Type B pancreatic cell (in vitro differentiated cells): ENCODE measurements around the gene CEP162. TPM values are rescaled to one million over a fixed set of nuclear protein-coding genes. Genes with fewer than 3 reads are reported as not detected.

ENCODE experiments used
- DNase-seq: peaks from one replicate; pipeline ENCODE4 v3.0.0; 2021; ENCODE audit warnings: mixed read lengths; ENCODE audit not compliant: unreplicated experiment; ENCODE audit errors: extremely low spot score
- H3K27ac Mint-ChIP-seq: 2 replicates; pipeline ENCODE4 v1.8.0; 2021; ENCODE audit warnings: mild to moderate bottlenecking, mixed read lengths
- H3K27me3 Mint-ChIP-seq: 2 replicates; pipeline ENCODE4 v1.8.0; 2021; ENCODE audit warnings: mixed read lengths
- H3K36me3 Mint-ChIP-seq: 2 replicates; pipeline ENCODE4 v1.8.0; 2021; ENCODE audit warnings: mixed read lengths
- H3K4me1 Mint-ChIP-seq: one replicate; pipeline ENCODE4 v1.8.0; 2021; ENCODE audit warnings: mixed read lengths; ENCODE audit not compliant: unreplicated experiment
- H3K4me3 Mint-ChIP-seq: 2 replicates; pipeline ENCODE4 v1.8.0; 2021; ENCODE audit warnings: mild to moderate bottlenecking, mixed read lengths
- H3K9me3 Mint-ChIP-seq: 2 replicates; pipeline ENCODE4 v1.8.0; 2021; ENCODE audit warnings: mixed read lengths
- CTCF ChIP-seq: fragments of 200-600 bp; sonication (generic); conservative IDR thresholded peaks from 2 replicates; pipeline ENCODE4 v1.5.0; 2021; ENCODE audit warnings: antibody characterized with exemption, mild to moderate bottlenecking
- long read RNA-seq: library from polyadenylated mRNA; unstranded; transcript quantifications from one replicate; pipeline ENCODE4 v2.0.0, GENCODE V29; 2020
- total RNA-seq: library from RNA; stranded (reverse); gene quantifications from 2 replicates; pipeline ENCODE4 v1.2.1, GENCODE V29; 2021; ENCODE audit warnings: low replicate concordance

The CEP162 gene
- total RNA-seq, result 13.7 and 17.2 TPM in 2 replicates
- long read RNA-seq, partial matches to known transcripts, result 47 of 69 reads
- long read RNA-seq, other reads (novel, unspliced or antisense), result 22 of 69 reads

- H3K9me3 Mint-ChIP-seq, result no peaks in the 10 kb centered on the region
- H3K36me3 Mint-ChIP-seq, result no peaks in the 10 kb centered on the region
- peak within 1 kb of the TSS; percentile 80 for H3K27ac Mint-ChIP-seq
- TF ChIP-seq CTCF, result peak; percentile 86
- H3K4me3 Mint-ChIP-seq, result peak within 1 kb of the TSS; percentile 100
- peak; percentile 88 for DNase-seq
- H3K4me1 Mint-ChIP-seq, result peaks cover 11% of the 10 kb centered on the region
- peaks cover 20% of the 10 kb centered on the region for H3K27me3 Mint-ChIP-seq
Measured at GRCh38 chr6:84227434-84228197, at the start of gene CEP162. TSS of gene CEP162 (minus strand) at chr6:84227643. CDS start at chr6:84226393, 1,250 bp downstream.

- Mint-ChIP-seq H3K4me1 (no peaks in the 10 kb centered on the region), H3K4me3 (no peak overlapping the region), H3K36me3 (no peaks in the 10 kb centered on the region), H3K27ac (no peak overlapping the region), H3K9me3 (no peaks in the 10 kb centered on the region), H3K27me3 (peaks cover 20% of the 10 kb centered on the region)
- no peak for DNase-seq
- TF ChIP-seq CTCF, result no peak
Measured at GRCh38 chr6:84274856-84275255, 47.4 kb upstream of the CEP162 start.

- H3K9me3 Mint-ChIP-seq, result no peaks in the 10 kb centered on the region
- H3K4me1 Mint-ChIP-seq, result no peaks in the 10 kb centered on the region
- no peak for TF ChIP-seq CTCF
- no peaks in the 10 kb centered on the region for H3K36me3 Mint-ChIP-seq
- no peak overlapping the region for H3K4me3 Mint-ChIP-seq
- peaks cover 20% of the 10 kb centered on the region for H3K27me3 Mint-ChIP-seq
- no peak overlapping the region for H3K27ac Mint-ChIP-seq
- DNase-seq, result no peak
Measured at GRCh38 chr6:84273048-84273809, 45.8 kb upstream of the CEP162 start.

- no peaks in the 10 kb centered on the region for H3K36me3 Mint-ChIP-seq
- no peak for DNase-seq
- H3K27ac Mint-ChIP-seq, result no peak overlapping the region
- no peak overlapping the region for H3K4me3 Mint-ChIP-seq
- peaks cover 20% of the 10 kb centered on the region for H3K27me3 Mint-ChIP-seq
- TF ChIP-seq CTCF, result no peak
- no peaks in the 10 kb centered on the region for H3K9me3 Mint-ChIP-seq
- no peaks in the 10 kb centered on the region for H3K4me1 Mint-ChIP-seq
Measured at GRCh38 chr6:84272298-84272697, 44.9 kb upstream of the CEP162 start.

- Mint-ChIP-seq H3K9me3 (no peaks in the 10 kb centered on the region), H3K27ac (no peak overlapping the region), H3K4me3 (no peak overlapping the region), H3K4me1 (no peaks in the 10 kb centered on the region), H3K36me3 (no peaks in the 10 kb centered on the region), H3K27me3 (peaks cover 20% of the 10 kb centered on the region)
- no peak for DNase-seq
- no peak for TF ChIP-seq CTCF
Measured at GRCh38 chr6:84271061-84271716, 43.7 kb upstream of the CEP162 start.
